ENCODE measurements around the gene TMEM33. TPM values are rescaled to one million over a fixed set of nuclear protein-coding genes. Genes with fewer than 3 reads are reported as not detected.

TMEM33 gene
- total RNA-seq, 1 experiment from 2014 or later = 112 TPM

DNA sequence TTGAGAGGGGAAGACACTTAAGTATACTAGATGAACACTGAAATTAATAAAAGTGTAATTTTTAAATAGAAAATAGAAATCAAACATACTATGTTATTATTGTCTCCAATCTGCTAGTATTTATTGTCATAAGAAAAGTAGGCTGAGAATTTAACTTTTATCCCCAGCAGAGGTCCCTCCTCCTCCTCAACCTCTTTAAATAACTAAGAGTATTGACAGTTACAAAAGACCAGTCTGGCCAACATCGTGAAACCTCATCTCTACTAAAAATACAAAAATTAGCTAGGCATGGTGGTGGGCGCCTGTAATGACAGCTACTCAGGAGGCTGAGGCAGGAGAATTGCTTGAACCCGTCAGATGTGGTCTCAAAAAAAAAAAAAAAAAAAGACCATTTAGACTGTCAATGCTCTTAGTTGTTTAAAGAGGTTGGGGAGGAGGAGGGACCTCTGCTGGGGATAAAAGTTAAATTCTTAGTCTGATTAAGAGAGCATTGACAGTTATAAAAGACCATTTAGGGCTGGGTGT lies 59.3 kb downstream of the TMEM33 start:
- no peak for DNase-seq (ENCODE audit: low read depth)

GRCh38 chr4:41998019-41998418 lies 62.8 kb downstream of the TMEM33 start:
- no peak for DNase-seq (ENCODE audit: low read depth)

- no peak for DNase-seq (ENCODE audit: low read depth)
Measured at GRCh38 chr4:41999321-41999720, 64.1 kb downstream of the TMEM33 start.

- no peak for DNase-seq (ENCODE audit: low read depth)
Measured at GRCh38 chr4:42008011-42008786, 73.0 kb downstream of the TMEM33 start.

Other genes starting within 250 kb of the TMEM33 start
- gene PHOX2B, start 186.7 kb upstream of the TMEM33 start, total RNA-seq (2014; rRNA removed; shearing (Covaris generic)) = not detected in 2 replicates
- gene DCAF4L1, start 46.3 kb downstream of the TMEM33 start, total RNA-seq (2014; rRNA removed; shearing (Covaris generic)) = not detected in 2 replicates
- gene SLC30A9, start 55.1 kb downstream of the TMEM33 start, total RNA-seq (2014; rRNA removed; shearing (Covaris generic)) = 51.8 and 66.9 TPM in 2 replicates
- gene BEND4, start 217.2 kb downstream of the TMEM33 start, total RNA-seq (2014; rRNA removed; shearing (Covaris generic)) = 0.12 and 0.17 TPM in 2 replicates